ENCODE measurements around the gene IQCE.

DNA sequence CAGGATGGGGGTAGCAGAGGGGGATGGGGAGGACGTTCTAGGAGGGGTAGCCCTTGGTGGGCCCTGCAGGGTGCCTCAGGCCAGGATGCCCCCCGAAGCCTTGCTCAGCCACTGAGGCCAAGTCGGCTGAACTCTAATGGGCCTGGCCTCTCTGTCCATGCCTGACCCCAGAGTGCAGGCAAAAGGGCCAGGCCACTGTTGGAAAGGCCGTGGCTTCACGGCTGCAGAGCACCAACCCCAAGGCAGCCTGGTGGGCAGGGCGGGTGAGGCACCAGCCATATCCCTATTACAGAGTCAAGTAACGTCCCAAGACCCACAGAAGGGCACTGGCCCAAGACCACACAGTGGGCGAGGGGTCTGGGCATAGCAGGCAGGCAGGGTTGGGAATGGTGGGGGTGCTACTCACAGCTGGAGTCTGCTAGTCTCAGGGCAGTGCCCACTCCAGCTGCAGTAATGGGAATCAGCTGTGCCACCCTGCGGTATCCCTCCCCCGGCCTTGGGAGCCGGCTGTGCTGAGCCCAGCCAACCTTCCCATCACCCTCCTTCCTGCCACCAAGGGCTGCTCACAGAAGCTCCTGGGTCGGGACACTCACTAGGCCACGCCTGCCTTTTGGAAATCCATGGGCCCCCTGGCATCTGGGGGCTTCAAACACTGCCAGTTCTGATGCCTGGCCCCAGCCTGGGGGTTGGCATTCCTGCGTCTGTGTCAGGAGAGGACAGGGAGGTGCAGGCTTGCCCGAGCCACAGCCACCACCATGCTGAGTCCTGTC is 43.2 kb upstream of the IQCE start:
- TF ChIP-seq CTCF (IDR thresholded peaks at IDR 0.05; ENCODE audit: low read length) (no peak), EZH2 (IDR thresholded peaks at IDR 0.05; ENCODE audit: borderline replicate concordance, low read length) (no peak)
